Globus pallidus (tissue), 1 donor: ENCODE results near the gene TNNC2.
"Not testable (repeated sequence)": the region's sequence is repeated elsewhere in the genome, so short reads cannot be mapped to it uniquely, and the experiment has no call there.

ENCODE experiments used
- DNase-seq: peaks from one replicate; pipeline ENCODE4 v3.0.0-alpha.2; 2015; ENCODE audit warnings: low spot score

Gene TNNC2

DNA sequence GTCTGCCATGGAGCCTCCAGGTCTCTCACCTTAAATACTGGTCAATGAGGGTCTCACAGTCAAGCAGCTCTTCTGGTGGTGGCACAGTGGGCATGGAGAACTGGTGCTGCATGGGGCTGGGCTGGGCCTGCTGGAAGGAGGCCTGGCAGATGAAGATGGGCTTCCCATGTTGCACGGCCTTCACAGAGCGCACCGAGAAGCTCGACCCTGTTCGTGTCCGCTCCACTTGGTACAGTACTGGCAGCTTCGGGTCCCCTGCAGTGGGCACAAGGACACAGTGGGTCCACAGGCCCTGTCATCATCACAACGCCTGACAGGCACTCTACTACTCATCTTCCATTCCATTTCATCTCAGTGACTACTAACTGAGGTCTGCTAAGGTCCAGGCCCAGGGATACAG, 21.3 kb upstream of the TNNC2 start:
- DNase-seq = no peak

DNA sequence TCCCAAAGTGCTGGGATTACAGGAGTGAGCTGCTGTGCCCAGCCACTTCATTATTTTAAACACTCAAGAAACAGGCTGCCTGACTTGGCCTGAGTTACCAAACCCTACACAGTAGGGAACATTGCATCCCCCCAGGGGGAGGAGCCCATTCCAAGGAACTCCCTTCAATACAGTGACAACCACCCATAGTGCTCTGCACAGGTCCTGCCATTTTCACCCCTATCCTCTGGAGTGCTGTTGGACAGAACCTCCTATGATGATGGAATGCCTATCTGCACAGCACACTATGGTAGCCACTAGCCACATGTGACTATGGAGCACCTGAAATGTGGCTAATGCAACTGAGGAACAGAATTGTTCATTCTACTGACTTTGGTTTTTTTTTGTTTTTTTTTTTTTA, 18.3 kb upstream of the TNNC2 start:
- DNase-seq = no peak

DNA sequence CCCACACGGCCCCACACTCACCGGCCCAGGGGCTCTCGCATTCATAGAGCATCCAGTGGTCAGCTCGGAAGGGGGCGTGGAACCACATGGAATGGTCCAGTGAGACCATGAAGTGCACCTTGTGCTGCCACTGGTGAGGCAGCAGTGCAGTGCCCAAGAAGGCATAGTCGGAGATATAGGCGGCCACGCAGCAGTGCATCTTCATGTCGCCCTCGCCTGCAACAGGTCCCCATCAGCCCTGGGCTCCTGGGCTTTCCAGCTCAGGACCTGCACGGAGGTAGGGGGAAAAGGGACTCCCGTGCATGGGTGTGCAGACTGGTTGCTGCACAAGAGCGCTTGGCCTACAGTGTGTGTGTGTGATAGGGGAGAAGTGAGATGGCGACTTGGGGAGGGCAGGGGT, 16.4 kb upstream of the TNNC2 start:
- DNase-seq = no peak

DNA sequence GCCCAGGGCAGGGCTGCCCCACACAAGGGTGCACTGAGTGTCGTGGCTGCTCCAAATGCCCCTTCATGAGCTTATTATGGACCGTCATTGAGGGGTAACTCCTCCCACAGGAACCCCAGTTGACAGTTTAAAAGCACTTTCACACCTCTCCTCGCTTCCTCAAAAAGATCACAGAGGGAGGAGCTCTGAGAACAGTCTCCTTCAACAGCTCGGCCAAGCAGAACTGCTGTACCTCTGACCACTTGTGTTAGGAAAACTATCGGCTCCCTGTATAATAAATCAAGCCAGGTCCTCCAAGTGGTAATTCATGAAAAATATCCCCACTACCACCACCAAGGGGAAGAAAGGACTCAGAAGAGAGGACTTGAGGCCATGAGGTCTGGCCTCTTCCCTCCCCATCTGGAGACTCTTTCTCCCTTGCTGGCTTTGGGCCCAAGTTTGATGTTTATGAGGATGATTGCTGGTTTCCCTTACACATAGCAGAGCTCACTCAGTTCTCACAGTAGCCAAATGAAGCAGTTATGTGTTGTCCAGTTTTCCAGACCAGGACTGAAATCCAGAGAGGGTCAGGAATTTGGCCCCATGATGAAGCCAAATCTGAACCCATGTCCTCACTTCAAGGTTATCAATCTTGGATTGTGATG, 15.2 kb upstream of the TNNC2 start:
- no peak for DNase-seq

DNA sequence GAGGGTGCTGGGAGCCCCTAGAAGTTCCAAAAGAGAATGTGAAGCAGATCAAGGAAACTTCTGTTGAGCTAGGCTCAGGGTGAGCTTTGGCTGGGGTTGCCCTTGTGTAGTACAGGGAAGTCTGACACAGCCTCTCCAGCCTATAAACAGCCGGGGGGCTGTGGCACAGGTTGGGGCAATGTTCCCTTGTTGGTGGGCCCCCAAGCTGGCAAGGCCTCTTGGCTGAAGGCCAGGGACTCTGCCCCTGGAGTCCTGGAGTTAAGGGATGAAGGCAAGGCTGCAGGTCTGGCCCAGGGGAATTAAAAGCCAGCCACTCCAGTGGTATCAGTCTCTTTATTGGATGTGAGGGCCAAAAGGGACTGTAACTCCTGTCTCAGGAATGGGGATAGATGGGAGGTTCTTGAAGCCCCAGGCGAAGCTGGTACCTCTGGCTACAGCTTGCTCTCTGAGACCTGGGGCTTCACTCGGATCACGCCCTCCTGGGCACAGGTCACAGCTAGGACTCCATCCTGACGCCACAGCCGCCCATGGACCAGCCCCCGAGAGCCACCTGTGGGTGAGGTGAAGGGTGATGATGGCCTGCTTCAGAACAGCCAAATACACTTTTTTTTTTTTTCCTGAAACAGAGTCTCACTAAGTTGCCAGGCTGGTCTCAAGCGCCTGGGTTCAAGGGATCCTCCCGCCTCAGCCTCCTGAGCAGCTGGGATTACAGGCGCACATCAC, 14.5 kb upstream of the TNNC2 start:
- DNase-seq = no peak

DNA sequence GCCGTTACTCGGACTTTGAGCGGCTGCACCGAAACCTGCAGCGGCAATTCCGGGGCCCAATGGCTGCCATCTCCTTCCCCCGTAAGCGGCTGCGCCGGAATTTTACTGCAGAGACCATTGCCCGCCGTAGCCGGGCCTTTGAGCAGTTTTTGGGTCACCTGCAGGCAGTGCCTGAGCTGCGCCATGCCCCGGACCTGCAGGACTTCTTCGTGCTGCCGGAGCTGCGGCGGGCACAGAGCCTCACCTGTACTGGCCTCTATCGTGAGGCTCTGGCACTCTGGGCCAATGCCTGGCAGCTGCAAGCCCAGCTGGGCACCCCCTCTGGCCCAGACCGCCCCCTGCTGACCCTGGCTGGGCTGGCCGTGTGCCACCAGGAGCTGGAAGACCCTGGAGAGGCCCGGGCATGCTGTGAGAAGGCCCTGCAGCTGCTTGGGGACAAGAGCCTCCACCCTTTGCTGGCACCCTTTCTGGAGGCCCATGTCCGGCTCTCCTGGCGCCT, 13.6 kb upstream of the TNNC2 start:
- no peak for DNase-seq

DNA sequence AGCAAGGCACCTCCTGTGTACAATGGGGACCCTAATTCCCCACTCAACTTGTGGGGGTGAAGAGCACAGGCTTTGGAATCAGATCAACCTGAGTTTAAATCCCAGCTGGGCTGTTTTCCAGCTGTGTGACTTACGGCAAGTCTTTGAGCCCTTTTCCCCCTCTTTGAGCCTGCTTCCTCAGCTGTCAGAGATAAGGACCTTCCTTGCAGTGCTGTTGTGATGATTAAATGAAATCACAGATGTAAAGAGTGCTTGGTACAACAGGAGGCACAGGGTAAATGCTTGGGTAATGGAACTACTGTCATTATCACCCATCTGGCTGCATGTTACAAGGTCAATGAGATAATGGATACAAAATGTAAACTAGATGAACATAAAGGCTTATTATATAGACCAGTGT, 9.7 kb upstream of the TNNC2 start:
- no peak for DNase-seq

DNA sequence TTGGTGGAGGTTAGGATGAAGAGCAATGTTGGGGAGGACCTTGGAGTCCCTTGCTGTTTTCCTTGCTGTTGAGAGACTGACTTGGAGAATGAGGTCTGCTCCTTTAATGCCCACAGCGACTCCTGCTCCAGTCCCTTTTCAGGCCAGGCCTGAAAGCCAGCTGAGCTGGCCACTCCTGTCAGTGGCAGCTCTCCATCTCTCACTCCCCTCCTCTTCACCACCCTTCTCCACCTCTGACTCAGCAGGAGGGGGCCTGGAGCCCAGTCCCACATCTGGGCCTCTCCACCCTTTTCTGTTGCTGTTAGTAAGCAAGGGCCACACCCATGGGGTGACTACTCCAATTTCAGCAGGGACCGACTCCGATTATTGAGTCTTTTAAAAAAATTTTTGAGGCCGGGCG, 8.7 kb upstream of the TNNC2 start:
- DNase-seq = no peak

DNA sequence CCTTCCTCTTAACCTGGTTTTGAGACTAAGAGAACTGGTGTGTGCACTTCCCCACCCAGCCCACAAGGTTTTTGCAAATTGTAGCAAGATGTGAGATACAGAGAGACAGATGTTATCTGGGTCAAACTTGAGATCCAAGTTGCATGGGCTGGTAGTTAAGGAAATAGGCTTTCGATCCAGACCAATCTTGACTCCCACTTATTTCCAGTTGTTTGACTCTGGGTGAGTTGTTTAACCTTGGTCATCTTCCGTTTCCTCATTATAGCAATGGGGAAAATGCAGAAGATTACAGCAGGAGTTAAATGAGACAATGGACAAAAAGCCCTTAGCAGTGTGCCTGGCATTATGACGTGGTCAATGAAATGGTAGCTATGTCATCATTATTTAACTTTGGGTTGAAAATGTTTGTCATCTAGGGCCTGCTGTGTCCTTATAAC, 8.2 kb upstream of the TNNC2 start:
- no peak for DNase-seq

DNA sequence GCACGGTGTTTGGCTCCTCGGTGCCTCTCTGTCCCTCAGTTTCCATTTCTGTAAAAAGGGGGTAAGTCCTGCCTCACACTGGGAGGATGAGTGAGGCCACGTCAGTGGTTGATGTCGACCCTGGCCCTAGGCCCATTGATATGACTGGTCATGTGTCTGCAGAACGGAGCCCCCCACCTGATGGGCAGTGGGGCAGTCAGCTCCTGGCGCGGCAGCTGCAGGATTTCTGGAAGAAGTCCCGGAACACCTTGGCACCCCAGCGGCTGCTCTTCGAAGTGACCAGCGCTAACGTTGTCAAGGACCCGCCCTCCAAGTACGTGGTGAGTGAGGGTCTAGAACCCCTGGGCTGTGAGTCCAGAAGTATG, 7.7 kb upstream of the TNNC2 start:
- no peak for DNase-seq

DNA sequence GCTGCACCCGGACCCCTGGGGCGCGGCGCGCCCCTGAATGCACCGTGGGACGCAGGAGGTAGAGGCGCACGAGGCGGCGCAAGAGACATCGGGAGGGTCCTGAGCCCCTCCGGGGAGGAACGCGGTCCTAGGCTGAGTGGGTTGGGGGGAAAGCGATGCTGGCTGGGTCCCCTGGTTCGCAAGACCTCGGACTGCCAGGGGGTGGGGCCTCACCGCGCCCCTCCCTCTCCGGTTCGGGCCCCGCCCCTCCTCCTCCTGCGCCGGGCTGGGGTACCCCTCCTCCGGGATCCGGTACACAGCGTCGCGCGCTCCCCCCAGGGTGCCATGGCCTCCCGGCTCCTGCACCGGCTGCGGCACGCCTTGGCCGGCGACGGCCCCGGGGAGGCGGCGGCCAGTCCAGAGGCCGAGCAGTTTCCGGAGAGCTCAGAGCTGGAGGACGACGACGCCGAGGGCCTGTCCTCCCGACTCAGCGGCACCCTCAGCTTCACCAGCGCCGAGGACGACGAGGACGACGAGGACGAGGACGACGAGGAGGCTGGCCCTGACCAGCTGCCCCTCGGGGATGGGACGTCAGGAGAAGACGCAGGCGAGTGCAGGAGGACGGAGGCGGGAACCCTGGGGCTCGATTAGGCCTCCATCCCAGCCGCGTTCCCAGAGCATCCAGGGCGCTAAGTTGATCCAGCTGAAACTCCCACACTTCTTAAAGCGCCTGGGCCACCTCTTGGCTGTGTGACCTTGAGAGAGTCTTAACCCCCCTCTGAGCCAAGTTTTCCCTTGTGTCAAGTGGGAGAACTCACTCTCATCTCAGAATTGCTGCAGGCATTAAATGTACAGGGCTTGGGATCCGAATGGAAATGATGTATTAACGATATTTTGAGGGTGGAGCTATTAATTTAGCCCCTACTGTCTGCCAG, 7.0 kb upstream of the TNNC2 start:
- DNase-seq = peak; percentile 72

DNA sequence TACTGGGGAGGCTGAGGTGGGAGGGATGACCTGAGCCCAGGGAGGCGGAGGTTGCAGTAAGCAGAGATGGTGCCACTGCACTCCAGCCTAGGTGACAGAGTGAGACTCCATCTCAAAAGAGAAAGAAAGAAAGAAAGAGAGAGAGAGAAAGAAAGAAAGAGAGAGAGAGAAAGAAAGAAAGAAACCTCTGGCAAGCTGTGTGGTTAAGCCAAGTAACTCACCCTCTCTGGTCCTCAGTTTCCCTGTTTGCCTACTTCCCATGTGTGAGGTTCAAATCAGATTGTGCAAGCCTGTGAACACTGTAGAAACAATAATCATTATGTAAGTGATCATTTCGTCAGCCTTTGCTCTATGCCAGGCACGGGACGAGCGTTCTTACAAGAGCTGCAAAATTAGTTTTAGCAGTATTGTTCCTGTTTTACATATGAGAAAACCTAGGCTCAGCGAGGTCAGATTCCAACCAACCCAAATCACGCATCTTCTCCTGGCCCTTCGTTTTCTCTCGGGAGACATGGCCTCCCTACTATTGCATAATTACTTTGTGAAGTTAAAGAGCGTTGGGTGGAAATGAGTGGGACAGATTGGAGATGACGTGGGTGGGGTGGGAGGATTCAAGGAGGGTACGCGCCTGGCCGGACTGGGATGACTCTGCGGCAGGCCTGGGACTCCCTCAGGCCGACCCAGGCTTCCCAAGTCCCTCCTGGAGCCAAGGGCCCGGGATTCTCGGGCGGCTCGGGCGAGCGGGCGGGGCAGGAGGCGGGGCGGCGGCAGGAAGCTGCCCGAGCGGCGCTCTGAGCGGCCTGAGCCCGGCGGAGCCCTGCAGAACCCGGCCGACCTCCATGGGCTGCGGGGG, 6.1 kb upstream of the TNNC2 start, which contains the start of gene SNX21:
Gene SNX21, plus strand, starts transcription at position 770 of the 853 bp plus-strand sequence. CDS start 121 bp downstream, outside the sequence.
- peak; percentile 62 for DNase-seq

DNA sequence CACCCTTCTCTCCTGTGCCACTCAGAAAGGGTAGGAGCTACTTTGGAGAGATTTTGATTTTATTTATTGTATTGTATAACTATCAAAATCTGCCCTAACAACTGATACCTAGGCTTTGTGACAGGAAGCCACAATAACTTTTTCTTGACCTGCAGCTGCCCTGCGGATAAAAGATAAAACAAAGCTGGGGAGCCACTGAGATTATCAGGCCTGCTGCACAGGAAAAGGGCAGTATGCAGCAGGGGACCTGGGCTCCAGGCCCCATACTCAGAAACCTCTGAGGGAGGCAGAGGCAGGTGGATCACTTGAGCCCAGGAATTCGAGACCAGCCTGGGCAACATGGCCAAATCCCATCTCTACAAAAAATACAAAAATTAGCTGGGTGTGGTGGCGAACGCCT, 5.5 kb upstream of the TNNC2 start:
- no peak for DNase-seq

DNA sequence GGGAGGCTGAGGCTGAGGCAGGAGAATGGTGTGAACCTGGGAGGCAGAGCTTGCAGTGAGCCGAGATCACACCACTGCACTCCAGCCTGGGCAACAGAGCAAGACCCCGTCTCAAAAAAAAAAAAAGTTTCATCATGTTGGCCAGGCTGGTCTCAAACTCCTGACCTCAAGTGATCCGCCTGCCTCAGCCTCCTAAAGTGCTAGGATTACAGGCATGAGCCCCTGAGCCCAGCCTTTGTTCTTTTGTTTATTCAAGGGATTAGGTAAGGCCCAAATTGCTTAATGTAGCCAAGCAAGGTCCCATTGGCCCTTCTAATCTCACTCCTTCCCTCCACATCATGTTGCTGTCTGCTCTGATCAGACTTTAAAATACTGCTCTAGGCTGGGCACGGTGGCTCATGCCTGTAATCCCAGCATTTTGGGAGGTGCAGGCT, 2.6 kb upstream of the TNNC2 start:
- not testable (repeated sequence) for DNase-seq

DNA sequence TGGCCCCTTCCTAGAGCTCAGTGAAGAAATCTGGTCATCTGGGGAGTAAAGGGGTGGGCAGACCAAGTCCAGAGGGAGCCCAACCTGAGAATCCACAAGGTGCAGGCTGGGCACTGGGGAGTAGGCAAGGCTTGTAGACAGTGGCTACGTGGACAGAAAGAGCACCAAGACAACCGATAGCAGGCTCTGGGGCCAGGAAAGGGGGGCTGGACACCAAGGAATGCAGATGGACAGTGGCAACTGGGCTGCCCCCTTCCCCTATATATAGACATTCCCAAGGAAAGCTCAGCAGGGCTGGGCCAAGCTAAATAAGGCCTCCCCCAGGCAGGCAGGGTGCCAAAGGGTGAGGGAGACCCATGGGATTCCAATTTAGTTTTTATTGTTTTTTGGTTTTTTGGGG, 1.5 kb upstream of the TNNC2 start:
- DNase-seq = no peak

DNA sequence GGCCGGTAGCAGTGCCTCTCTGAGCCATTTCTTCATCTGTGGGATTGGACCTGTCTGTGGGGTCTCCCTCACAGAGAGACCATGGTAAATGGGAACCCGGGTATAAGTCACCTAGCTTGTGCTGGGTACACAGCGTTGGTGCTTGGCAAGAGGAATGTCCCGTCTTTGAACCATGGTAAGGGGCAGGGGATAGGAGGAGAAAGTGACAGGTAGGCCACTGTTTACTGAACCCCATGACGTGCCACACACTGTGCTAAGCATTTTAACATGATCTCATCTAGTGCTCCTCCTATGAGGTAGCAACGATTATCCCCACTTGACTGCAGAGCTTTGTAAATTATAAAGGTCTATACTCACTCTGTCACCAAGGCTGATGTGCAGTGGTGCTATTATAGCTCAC, 600 bp upstream of the TNNC2 start:
- no peak for DNase-seq

DNA sequence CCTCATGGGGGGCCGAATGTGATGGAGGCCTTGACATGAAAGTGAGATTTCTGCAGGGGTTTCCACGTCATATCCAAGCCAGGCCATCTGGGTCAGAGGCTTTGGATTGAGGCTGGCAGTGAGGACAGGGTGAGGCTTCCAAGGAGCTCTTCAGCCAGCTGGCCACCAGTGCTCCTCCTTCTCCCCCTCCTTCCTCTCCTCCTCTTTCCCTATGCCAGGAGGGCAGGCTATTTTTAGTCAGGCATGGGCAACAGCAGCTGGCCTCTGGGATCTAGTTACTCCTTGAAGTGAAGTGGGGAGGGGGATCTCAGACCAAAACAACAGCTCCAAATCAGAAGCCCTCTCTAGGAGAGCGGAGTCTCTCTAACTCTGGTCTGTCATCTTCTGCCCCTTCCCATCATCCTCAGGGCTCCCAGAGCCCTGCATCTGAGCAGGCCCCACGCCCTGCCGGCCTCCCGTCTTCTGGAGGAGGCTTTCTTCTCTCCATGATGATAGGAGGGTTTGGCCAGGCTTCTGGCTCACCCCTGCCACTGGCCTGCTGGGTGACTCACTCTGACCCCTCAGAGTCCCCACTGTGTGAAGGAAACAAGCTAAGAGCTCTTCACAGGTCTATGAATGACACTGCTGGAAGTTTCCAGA, 612 bp downstream of the TNNC2 start:
- no peak for DNase-seq

DNA sequence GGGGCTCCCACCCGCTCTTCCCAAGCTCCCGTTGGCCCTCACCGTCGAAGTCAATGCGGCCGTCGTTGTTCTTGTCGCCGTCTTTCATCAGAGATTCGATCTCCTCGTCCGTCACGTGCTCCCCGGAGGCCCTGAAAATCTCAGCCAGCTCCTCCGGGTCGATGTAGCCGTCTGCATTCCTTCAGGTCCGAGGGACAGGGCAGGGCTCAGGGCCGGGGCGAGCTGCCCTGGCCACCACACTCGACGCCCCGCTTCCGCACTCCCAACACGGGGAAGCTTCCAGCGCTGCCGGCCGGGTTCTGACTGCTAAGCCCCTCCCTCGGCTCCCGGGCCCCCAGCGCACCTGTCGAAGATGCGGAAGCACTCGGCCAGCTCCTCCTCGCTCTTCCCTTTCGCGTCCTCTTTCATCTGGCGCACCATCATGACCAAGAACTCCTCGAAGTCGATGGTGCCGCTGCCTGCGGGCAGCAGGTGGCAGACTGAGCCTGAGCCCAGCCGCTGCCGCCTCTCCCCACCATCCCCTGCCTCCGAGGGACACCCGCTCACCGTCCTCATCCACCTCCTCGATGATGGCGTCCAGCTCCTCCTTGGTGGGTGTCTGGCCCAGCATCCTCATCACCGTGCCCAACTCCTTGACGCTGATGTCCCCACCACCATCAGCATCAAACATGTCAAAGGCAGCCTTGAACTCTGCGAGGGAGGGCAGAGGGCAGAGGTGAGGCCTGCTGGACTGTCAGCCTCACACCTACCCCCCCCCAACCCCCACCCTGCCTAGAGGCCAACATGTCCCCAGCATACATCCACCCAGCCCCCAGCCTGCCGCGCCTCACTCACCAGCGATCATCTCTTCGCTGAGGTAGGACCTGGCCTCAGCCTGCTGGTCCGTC, 2.9 kb downstream of the TNNC2 start:
- DNase-seq = no peak

DNA sequence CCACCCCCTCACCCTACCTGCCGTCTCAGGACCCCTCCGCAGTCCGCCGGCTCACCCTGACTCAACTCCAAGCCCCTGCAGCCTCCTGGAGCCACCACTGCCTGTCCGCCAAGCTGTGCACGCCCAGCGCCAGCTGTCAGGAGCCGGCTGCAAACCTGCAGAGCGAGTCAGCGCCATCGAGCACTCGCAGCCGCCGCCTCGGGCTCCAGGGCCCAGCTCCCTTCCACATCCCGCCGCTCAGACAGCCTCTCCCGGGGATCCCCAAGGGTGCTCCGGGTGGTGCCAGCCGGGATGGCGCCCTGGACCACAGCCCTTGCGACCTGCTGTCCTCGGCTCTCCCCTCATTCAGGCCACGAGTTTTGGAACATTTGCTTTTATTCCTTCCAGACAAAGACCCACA, 4.3 kb downstream of the TNNC2 start:
- no peak for DNase-seq

DNA sequence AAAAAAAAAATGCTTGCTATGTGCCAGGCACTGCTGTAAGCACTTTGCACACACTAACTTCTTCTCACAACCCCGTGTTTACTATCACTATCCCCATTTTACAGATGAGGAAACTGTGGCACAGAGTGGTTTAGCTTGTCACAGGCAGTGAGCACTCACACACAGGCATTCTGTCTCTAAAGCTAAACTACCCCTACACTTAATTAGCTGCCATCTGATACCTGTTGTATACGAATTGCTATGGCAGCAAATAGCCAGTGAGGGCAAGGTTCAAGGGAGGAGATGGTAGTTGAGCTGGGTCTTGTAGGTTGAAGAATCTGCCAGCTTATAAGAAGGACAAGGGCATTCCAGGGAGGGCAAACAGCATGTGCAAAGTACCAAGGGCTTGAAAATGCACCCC, 5.2 kb downstream of the TNNC2 start:
- DNase-seq = no peak
